Measurements from ENCODE around the gene FAM114A1. TPM values are rescaled to one million over a fixed set of nuclear protein-coding genes. Genes with fewer than 3 reads are reported as not detected.

The FAM114A1 gene
- total RNA-seq, 1 donor from 2014 or later: 105 TPM

DNA sequence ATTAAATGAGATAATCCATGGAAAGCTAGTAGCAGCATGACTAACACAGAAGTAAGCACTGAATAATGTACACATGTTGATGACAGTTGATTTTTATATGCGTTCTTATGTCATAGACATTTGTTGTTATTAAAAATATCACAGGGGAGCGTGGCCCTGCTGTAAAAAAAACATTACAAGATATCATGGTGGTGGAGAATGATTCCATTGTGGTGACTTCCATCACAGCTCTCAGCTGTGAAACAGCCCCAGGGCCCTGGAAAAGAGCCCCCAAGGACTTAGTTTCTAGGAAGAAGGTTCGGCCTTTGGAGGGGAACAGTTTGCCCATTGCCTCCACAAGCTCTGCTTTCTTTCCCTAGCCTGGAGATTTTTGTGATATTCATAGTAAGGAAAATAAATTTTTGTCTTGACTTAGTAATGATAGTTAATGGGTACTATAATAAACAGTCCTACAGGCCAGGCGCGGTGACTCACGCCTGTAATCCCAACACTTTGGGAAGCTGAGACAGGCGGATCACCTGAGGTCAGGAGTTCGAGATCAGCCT is 49.9 kb downstream of the FAM114A1 start:
- H3K27ac ChIP-seq: no peak overlapping the region
- H3K4me1 ChIP-seq: no peaks in the 10 kb centered on the region
- H3K27me3 ChIP-seq: no peaks in the 10 kb centered on the region
- TF ChIP-seq, protein P1, sequence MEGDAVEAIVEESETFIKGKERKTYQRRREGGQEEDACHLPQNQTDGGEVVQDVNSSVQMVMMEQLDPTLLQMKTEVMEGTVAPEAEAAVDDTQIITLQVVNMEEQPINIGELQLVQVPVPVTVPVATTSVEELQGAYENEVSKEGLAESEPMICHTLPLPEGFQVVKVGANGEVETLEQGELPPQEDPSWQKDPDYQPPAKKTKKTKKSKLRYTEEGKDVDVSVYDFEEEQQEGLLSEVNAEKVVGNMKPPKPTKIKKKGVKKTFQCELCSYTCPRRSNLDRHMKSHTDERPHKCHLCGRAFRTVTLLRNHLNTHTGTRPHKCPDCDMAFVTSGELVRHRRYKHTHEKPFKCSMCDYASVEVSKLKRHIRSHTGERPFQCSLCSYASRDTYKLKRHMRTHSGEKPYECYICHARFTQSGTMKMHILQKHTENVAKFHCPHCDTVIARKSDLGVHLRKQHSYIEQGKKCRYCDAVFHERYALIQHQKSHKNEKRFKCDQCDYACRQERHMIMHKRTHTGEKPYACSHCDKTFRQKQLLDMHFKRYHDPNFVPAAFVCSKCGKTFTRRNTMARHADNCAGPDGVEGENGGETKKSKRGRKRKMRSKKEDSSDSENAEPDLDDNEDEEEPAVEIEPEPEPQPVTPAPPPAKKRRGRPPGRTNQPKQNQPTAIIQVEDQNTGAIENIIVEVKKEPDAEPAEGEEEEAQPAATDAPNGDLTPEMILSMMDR (IDR thresholded peaks at IDR 0.05): no peak
- TF ChIP-seq POLR2A (IDR thresholded peaks at IDR 0.05) (no peak), POLR2AphosphoS5 (IDR thresholded peaks at IDR 0.05; ENCODE audit: insufficient read depth in 1 of 2, low read depth in 1 of 2) (no peak)
- H3K9me3 ChIP-seq: no peaks in the 10 kb centered on the region
- intact Hi-C loops (cut with DNase I): no loop called here
- no peak for DNase-seq (ENCODE audit: extremely low spot score in 2 of 2)
- peaks cover 0 to 70% of the 10 kb centered on the region in 2 donors for H3K36me3 ChIP-seq
- H3K4me3 ChIP-seq: no peak overlapping the region

DNA sequence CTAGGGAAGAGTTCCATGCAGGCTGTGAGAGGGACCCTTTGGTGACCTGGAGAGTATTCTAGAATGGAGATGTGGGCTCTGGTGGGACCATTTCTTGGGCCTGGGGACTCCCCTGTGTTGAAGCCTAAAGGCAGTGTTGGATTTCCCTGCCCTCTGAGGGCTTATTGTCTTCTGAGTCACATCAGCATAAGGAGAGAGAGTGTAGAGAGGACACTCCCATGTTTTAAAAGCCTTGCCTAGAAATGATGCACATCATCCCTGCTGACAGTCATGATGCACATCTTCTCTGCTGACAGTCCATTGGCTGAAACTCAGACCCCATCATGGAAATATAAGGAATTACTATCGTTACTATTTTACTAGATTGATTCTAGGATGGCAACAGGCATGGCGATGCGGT is 51.9 kb downstream of the FAM114A1 start:
- TF ChIP-seq, protein P1 (IDR thresholded peaks at IDR 0.05): no peak
- TF ChIP-seq POLR2A (IDR thresholded peaks at IDR 0.05): no peak
- no peak for TF ChIP-seq POLR2AphosphoS5 (IDR thresholded peaks at IDR 0.05; ENCODE audit: insufficient read depth in 1 of 2, low read depth in 1 of 2)
- intact Hi-C loops (cut with DNase I): no loop called here
- H3K27me3 ChIP-seq: no peaks in the 10 kb centered on the region
- peaks cover 0 to 69% of the 10 kb centered on the region in 2 donors for H3K36me3 ChIP-seq
- no peaks in the 10 kb centered on the region for H3K4me1 ChIP-seq
- no peak overlapping the region for H3K4me3 ChIP-seq
- no peak overlapping the region for H3K27ac ChIP-seq
- no peak for DNase-seq (ENCODE audit: extremely low spot score in 2 of 2)
- no peaks in the 10 kb centered on the region for H3K9me3 ChIP-seq

DNA sequence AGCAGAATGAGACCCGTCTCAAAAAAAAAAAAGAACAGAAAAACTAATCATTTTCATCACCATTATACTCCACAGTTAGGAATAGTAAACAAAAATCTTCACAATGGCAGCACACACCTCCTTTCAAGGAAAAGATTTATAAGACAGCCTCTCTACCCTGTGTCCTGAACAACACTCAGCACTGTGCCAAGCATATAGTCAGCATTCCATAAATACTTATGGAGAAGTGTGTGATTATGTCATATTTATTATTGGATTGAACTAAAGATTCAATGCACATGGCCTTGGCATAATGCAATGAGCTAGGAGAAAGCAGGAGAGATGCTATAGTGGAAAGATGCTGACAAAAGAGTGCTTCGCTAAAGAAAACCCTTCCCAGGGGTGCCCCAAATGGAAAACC is 52.6 kb downstream of the FAM114A1 start:
- Histone ChIP-seq H3K4me1 (no peaks in the 10 kb centered on the region), H3K27me3 (no peaks in the 10 kb centered on the region), H3K27ac (no peak overlapping the region), H3K36me3 (peaks cover 0 to 62% of the 10 kb centered on the region in 2 donors), H3K9me3 (no peaks in the 10 kb centered on the region), H3K4me3 (no peak overlapping the region)
- intact Hi-C loops (cut with DNase I): no loop called here
- no peak for DNase-seq (ENCODE audit: extremely low spot score in 2 of 2)
- TF ChIP-seq, protein P1 (IDR thresholded peaks at IDR 0.05): no peak
- TF ChIP-seq POLR2A (IDR thresholded peaks at IDR 0.05) (no peak), POLR2AphosphoS5 (IDR thresholded peaks at IDR 0.05; ENCODE audit: insufficient read depth in 1 of 2, low read depth in 1 of 2) (no peak)

DNA sequence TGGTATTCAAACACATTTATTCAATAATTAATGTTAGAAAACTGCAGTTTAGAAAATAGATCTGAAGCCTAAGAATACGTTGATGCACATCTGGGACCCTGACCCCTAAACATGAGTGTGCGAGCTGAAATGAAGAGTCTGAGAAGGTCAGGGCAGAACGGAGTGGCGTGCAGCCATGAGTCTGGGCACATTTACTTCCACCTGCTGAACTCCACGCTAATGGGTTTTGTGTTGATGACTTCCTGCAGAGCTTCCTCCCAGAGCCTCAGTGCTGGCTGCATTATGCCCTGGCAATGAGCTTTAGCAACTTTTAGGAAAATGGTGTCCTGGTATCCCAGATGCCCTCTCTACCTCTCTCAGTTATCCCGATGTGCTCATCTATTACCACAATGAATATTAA is 53.1 kb downstream of the FAM114A1 start:
- no peak overlapping the region for H3K4me3 ChIP-seq
- no peaks in the 10 kb centered on the region for H3K27me3 ChIP-seq
- H3K9me3 ChIP-seq: no peaks in the 10 kb centered on the region
- H3K4me1 ChIP-seq: no peaks in the 10 kb centered on the region
- no peak for DNase-seq (ENCODE audit: extremely low spot score in 2 of 2)
- H3K27ac ChIP-seq: no peak overlapping the region
- intact Hi-C loops (cut with DNase I): no loop called here
- no peak for TF ChIP-seq POLR2AphosphoS5 (IDR thresholded peaks at IDR 0.05; ENCODE audit: insufficient read depth in 1 of 2, low read depth in 1 of 2)
- no peak for TF ChIP-seq POLR2A (IDR thresholded peaks at IDR 0.05)
- TF ChIP-seq, protein P1 (IDR thresholded peaks at IDR 0.05): no peak
- peaks cover 0 to 57% of the 10 kb centered on the region in 2 donors for H3K36me3 ChIP-seq

DNA sequence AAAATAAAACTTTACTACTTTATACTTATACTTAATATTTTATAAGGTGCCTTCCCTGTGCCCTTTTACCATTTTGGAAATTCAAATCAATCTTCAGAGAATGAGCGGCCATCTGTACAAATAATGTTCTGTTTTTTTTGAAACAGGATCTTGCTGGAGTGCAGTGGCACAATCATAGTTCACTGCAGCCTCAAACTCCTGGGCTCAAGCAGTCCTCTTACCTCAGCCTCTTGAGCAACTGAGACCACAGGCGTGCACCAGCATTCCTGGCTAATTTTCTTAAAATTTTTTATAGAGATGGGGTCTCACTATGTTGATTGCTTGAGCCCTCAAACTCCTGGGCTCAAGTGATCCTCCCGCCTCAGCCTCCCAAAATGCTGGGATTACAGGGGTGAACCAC is 53.5 kb downstream of the FAM114A1 start:
- no peaks in the 10 kb centered on the region for H3K27me3 ChIP-seq
- H3K4me1 ChIP-seq: no peaks in the 10 kb centered on the region
- no peaks in the 10 kb centered on the region for H3K9me3 ChIP-seq
- no peak overlapping the region for H3K27ac ChIP-seq
- no peak for DNase-seq (ENCODE audit: extremely low spot score in 2 of 2)
- TF ChIP-seq POLR2A (IDR thresholded peaks at IDR 0.05) (no peak), POLR2AphosphoS5 (IDR thresholded peaks at IDR 0.05; ENCODE audit: insufficient read depth in 1 of 2, low read depth in 1 of 2) (no peak)
- TF ChIP-seq, protein P1 (IDR thresholded peaks at IDR 0.05): no peak
- no peak overlapping the region for H3K4me3 ChIP-seq
- intact Hi-C loops (cut with DNase I): no loop called here
- peaks cover 0 to 52% of the 10 kb centered on the region in 2 donors for H3K36me3 ChIP-seq
